Heart right ventricle (tissue), 16 donors: ENCODE results near the gene REPS1. TPM values are rescaled to one million over a fixed set of nuclear protein-coding genes. Genes with fewer than 3 reads are reported as not detected.
A peak's percentile ranks its signal among the peaks of the same experiment; 100 is the strongest.

Source experiments
- ATAC-seq, 8 donors: fragments of 200-7000 bp; cut with Tn5 transposase; one replicate each; pipeline ENCODE4 v1.9.1; 2020; ENCODE audit warnings: mild to moderate bottlenecking in 8 of 8, moderate library complexity in 8 of 8, moderate number of reproducible peaks in 1 of 8
- DNase-seq, 2 donors: peaks; one replicate each; pipeline ENCODE4 v3.0.0-alpha.2; 2020
- H3K27ac ChIP-seq, 10 donors: fragments of 200-600 bp; sonication (generic) in 2 of 10; one replicate each; pipeline versions ENCODE4 v1.5.0 to v1.8.0; 2020 to 2022; ENCODE audit warnings: mild to moderate bottlenecking in 3 of 10
- H3K27me3 ChIP-seq, 7 donors: fragments of 200-600 bp; one replicate each; pipeline ENCODE4 v1.8.0; 2021 to 2022; ENCODE audit warnings: mild to moderate bottlenecking in 2 of 7
- H3K36me3 ChIP-seq, 9 donors: fragments of 200-600 bp; sonication (generic) in 1 of 9; one replicate each; pipeline versions ENCODE4 v1.5.0 to v1.8.0; 2020 to 2022; ENCODE audit warnings: mild to moderate bottlenecking in 2 of 9
- H3K4me1 ChIP-seq, 9 donors: fragments of 200-600 bp; sonication (generic) in 1 of 9; one replicate each; pipeline versions ENCODE4 v1.5.0 to v1.8.0; 2020 to 2022; ENCODE audit warnings: mild to moderate bottlenecking in 4 of 9
- H3K4me3 ChIP-seq, 10 donors: fragments of 200-600 bp; sonication (generic) in 2 of 10; one replicate each; pipeline versions ENCODE4 v1.5.0 to v1.8.0; 2020 to 2022; ENCODE audit warnings: mild to moderate bottlenecking in 7 of 10, moderate library complexity in 2 of 10
- H3K9me3 ChIP-seq, 11 donors: fragments of 200-600 bp in 10 of 11; sonication (generic) in 2 of 11; one replicate each; pipeline versions ENCODE4 v1.5.0 to v1.8.0; 2013 to 2022; ENCODE audit warnings: mild to moderate bottlenecking in 2 of 11, control low read depth in 1 of 11, moderate library complexity in 1 of 11
- WGBS, 2 donors: extraction: QIAGEN DNeasy Blood & Tissue Kit; methylation state at CpG; one replicate each; pipeline ENCODE4 v1.1.7; 2013; ENCODE audit warnings: inconsistent platforms in 1 of 2; 5-methylcytosine and 5-hydroxymethylcytosine counted together
- intact Hi-C, 10 donors: fragments of 100-400 bp; cut with DNase I; formaldehyde crosslinking; loops; one replicate each; pipeline versions ENCODE4 v1.11.1 to v1.14.2; 2022
- polyA plus RNA-seq, 2 donors: library from polyadenylated mRNA; stranded (reverse); fragments of 200-250 nt; gene quantifications; one replicate each; pipeline ENCODE4 v1.2.3, GENCODE V29; 2013
- total RNA-seq, 10 donors: library from RNA; stranded (reverse); fragmentation: NEBNext Ultra II Directional in 3 of 10; extraction: Animal tissue kit (Norgen Biotek cat#: 25700) in 3 of 10; gene quantifications; one replicate each; pipeline versions ENCODE4 v1.2.1 to v1.2.4, GENCODE V29; 2021 to 2023
- TF ChIP-seq, protein P1 (sequence below), 9 donors: fragments of 200-600 bp; sonication (generic) in 2 of 9; IDR thresholded peaks; one replicate each; pipeline versions ENCODE4 v1.5.0 to v1.8.0; 2021 to 2022; ENCODE audit warnings: antibody characterized with exemption in 9 of 9, mild to moderate bottlenecking in 5 of 9, moderate library complexity in 1 of 9
- donor health status: Arrhythmogenic right ventricular cardiomyopathy.
- donor health status: ischemic (EF 13 %, LVEDD 7.1; RV severe dilation, severe dysfunction).
- donor health status: healthy with polysubstance abuse.
- donor health status: DM: no; HTN: yes; CAD: no.
- donor health status: DM: no; HTN: no; CAD: no.
- donor health status: ischemic (EF 25% LVEDD 6.9; RV normal size, moderate dysfunction).
- donor health status: ischemic (EF 25% LVEDD 5.7; RV mildly dilated, moderate dysfunction).
- donor health status: healthy.
- donor health status: DM: yes; HTN: yes; CAD: no.
- donor health status: Ischemic cardiomyopathy.
- donor health status: ischemic (EF 35%, LVEDD 5.7; RV mildly dilated, moderate dysfunction).
- donor health status: nonischemic (EF 11% LVEDD 7.7; RV severe dilation, severe dysfunction).
- donor health status: DM: yes; HTN: yes; CAD: no.
- donor health status: PGD.
- donor health status: ischemic (EF 29% LVEDD 5.4; RV normal size, mild dysfunction).
- donor health status: nonischemic (EF 23%, LVEDD 6.1; RV moderate dilation, normal function).

The REPS1 gene
- total and polyA plus RNA-seq, 12 donors, result 30.2 to 43.9 (median 39.4) TPM

DNA sequence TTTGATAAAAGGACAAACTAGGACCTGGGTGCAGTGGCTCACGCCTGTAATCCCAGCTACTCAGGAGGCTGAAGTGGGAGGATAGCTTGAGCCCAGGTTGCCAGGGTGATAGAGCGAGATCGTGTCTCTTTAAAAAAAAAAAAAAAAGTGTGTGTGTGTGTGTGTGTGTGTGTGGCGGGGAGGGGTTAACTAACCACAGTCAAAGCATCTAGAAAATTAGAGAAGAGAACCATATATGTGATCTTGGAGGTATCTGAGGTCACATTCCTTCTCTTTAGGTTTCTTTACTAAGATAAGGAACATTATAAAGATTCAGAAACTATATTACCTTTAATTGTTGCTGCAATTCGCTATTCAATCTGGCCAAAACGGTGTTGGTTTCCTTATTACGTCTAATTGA is 80.9 kb downstream of the REPS1 start:
- no peak for DNase-seq
- Histone ChIP-seq H3K9me3 (no peaks in the 10 kb centered on the region), H3K27ac (no peak overlapping the region), H3K4me1 (no peaks in the 10 kb centered on the region), H3K27me3 (no peaks in the 10 kb centered on the region), H3K4me3 (no peak overlapping the region), H3K36me3 (peaks cover 0 to 99% (median 25%) of the 10 kb centered on the region in 9 donors)
- 86 to 87% methylated on average over 7 of the region's 7 CpGs for WGBS, 2 donors
- TF ChIP-seq, protein P1, sequence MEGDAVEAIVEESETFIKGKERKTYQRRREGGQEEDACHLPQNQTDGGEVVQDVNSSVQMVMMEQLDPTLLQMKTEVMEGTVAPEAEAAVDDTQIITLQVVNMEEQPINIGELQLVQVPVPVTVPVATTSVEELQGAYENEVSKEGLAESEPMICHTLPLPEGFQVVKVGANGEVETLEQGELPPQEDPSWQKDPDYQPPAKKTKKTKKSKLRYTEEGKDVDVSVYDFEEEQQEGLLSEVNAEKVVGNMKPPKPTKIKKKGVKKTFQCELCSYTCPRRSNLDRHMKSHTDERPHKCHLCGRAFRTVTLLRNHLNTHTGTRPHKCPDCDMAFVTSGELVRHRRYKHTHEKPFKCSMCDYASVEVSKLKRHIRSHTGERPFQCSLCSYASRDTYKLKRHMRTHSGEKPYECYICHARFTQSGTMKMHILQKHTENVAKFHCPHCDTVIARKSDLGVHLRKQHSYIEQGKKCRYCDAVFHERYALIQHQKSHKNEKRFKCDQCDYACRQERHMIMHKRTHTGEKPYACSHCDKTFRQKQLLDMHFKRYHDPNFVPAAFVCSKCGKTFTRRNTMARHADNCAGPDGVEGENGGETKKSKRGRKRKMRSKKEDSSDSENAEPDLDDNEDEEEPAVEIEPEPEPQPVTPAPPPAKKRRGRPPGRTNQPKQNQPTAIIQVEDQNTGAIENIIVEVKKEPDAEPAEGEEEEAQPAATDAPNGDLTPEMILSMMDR (IDR thresholded peaks at IDR 0.05), result no peak
- ATAC-seq, result no peak
- intact Hi-C loops, result no loop called here

DNA sequence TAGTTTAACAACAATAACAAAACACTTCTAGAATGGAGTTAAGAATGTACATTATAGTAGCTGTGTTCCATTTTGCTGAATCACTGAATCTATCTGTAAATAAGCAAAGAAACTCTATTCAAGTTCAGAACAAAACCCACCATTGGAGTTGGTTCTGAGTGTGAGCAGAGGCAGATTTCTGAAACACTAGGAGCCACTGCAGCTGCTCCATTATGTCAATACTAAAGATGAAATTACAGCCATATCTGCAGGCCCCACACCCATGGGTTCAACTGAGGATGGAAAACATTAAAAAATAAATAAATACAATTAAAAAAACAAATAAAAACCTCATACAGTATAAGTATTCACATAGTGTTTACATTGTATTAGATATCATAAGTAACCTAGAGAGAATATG is 91.0 kb downstream of the REPS1 start:
- Histone ChIP-seq H3K4me1 (peaks cover 0 to 12% (median 0%) of the 10 kb centered on the region in 9 donors), H3K27ac (no peak overlapping the region), H3K9me3 (no peaks in the 10 kb centered on the region), H3K4me3 (no peak overlapping the region), H3K36me3 (peaks cover 0 to 38% (median 15%) of the 10 kb centered on the region in 9 donors), H3K27me3 (no peaks in the 10 kb centered on the region)
- TF ChIP-seq, protein P1 (IDR thresholded peaks at IDR 0.05), result no peak
- no peak for ATAC-seq
- no peak for DNase-seq
- intact Hi-C loops, result no loop called here

DNA sequence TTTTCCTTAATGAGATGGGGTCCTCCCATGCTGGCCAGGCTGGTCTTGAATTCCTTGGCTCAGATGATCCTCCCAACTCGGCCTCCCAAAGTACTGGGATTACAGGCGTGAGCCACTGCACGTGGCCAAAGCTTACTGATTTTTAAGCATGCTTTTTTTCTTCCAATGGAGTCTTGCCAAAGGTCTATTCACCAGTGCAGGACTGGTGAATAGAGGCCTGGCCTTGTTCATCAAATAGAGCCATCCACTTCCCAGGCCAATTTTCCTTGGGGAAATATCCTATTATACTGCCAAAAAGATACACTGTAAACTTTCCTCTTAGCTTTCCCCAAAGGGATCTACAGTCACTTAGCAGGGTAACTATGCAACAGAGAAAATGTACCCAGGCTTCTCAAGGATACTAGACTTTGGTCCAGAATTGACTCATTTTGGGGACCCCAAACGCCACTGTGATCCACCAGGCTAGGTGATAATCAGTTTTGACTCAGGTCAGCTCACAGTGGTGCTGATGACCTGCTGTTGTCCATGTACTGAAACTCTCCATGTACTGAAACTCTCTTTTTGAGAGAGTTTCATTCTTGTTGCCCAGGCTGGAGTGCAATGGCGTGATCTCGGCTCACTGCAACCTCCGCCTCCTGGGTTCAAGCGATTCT is 91.8 kb downstream of the REPS1 start:
- Histone ChIP-seq H3K9me3 (peaks cover 0 to 4% (median 0%) of the 10 kb centered on the region in 11 donors), H3K4me3 (no peak overlapping the region), H3K4me1 (peaks cover 0 to 12% (median 0%) of the 10 kb centered on the region in 9 donors), H3K27me3 (no peaks in the 10 kb centered on the region), H3K36me3 (peaks cover 0 to 30% (median 10%) of the 10 kb centered on the region in 9 donors), H3K27ac (no peak overlapping the region)
- TF ChIP-seq, protein P1 (IDR thresholded peaks at IDR 0.05), result no peak
- intact Hi-C loops, result no loop called here
- DNase-seq (no peak), ATAC-seq (peak in 2 of 8 donors; percentile 46 to 47)
- 80 to 83% methylated on average over 8 of the region's 8 CpGs for whole genome bisulfite sequencing, 2 donors

DNA sequence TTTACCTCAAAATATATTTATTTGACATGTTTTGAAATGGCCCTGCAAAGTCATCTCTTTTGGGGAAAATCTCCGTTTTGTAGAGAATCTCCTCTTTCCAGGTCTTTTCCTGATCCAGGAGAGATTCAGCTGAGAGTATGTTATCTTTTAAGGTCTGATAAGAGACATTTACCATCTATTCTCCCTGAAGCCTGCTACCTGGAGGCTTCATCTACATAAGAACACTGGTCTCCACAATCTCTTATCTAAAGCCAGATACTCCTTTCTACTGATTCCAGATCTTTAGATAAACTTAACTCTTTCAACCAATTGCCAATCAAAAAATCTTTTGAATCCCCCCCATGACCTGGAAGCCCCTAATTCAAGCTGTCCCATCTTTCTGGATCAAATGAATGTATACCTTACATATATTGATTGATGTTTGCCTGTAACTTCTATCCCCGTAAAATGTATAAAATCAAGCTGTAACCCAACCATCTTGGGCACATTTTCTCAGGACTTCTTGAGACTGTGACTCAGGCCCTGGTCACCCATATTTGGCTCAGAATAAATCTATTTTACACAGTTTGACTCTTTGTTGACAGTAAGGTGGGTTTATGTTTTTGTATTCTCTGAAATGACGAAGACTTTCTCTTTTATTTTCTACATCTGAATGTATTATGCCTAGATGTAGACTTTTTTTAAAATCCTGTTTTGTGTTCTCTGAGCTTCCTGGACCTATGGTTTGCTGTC is 96.6 kb downstream of the REPS1 start:
- no peaks in the 10 kb centered on the region for H3K27me3 ChIP-seq
- peaks cover 0 to 7% (median 0%) of the 10 kb centered on the region in 9 donors for H3K4me1 ChIP-seq
- intact Hi-C loops, result no loop called here
- H3K27ac ChIP-seq, result no peak overlapping the region
- H3K4me3 ChIP-seq, result no peak overlapping the region
- no peaks in the 10 kb centered on the region for H3K36me3 ChIP-seq
- no peak for ATAC-seq
- 82 to 84% methylated on average over 3 of the region's 3 CpGs for WGBS, 2 donors
- H3K9me3 ChIP-seq, result peaks cover 0 to 11% (median 0%) of the 10 kb centered on the region in 11 donors
- TF ChIP-seq, protein P1 (IDR thresholded peaks at IDR 0.05), result no peak
- no peak for DNase-seq
